Measurements from ENCODE around the gene VPS37D.
"Not testable (repeated sequence)": the region's sequence is repeated elsewhere in the genome, so short reads cannot be mapped to it uniquely, and the experiment has no call there.

Gene VPS37D

GRCh38 chr7:73703225-73703624, 35.6 kb downstream of the VPS37D start:
- Mint-ChIP-seq H3K9me3 (no peaks in the 10 kb centered on the region), H3K27ac (no peak overlapping the region), H3K4me3 (no peak overlapping the region), H3K36me3 (ENCODE audit: low read depth) (peaks cover 21% of the 10 kb centered on the region), H3K27me3 (ENCODE audit: low read depth) (no peaks in the 10 kb centered on the region), H3K4me1 (ENCODE audit: low read depth) (peaks cover 4% of the 10 kb centered on the region)

DNA sequence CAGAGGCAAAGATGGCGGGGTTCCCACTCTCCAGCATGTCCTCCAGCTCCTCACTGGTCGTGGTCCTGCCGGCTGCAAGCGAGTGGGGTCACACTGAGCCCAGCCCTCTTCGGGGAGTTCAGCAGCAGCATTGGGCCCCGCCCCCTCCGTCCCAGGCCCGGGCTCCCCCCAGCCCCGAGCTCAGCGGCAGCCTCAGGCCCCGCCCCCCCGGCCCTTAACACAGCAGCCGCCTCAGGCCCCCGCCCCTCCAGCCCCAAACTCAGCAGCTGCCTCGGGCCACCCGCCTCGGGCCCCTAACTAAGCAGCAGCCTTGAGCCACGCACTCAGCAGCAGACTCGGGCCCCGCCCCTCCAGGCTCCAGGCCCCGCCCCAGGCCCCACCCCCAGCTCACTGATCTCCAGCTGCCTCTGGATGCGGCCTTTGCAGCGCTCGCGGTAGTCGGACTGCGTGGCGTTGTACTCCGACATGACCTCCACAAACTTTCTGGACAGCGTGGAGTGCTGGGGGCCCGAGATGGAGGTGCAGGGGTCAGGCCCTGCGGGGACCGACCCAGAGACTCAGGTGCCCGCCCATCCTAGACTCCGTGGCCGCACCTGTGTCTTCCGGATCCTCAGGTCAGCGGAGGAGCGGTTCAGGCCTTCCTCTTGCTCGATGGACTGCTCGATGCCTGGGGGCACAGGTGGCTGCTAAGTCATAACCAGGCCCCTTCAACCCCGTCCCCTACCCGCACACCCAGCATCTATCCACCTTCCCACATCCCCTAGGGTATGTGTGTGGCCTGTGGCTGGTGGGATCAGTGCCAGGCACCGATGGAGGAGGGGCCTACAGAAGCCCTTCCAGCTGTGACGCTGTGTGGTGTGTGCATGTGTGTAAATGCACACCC, 36.4 kb downstream of the VPS37D start:
- Mint-ChIP-seq H3K4me3 (no peak overlapping the region), H3K36me3 (ENCODE audit: low read depth) (peaks cover 17% of the 10 kb centered on the region), H3K4me1 (ENCODE audit: low read depth) (peaks cover 4% of the 10 kb centered on the region), H3K27me3 (ENCODE audit: low read depth) (no peaks in the 10 kb centered on the region), H3K9me3 (no peaks in the 10 kb centered on the region), H3K27ac (no peak overlapping the region)

DNA sequence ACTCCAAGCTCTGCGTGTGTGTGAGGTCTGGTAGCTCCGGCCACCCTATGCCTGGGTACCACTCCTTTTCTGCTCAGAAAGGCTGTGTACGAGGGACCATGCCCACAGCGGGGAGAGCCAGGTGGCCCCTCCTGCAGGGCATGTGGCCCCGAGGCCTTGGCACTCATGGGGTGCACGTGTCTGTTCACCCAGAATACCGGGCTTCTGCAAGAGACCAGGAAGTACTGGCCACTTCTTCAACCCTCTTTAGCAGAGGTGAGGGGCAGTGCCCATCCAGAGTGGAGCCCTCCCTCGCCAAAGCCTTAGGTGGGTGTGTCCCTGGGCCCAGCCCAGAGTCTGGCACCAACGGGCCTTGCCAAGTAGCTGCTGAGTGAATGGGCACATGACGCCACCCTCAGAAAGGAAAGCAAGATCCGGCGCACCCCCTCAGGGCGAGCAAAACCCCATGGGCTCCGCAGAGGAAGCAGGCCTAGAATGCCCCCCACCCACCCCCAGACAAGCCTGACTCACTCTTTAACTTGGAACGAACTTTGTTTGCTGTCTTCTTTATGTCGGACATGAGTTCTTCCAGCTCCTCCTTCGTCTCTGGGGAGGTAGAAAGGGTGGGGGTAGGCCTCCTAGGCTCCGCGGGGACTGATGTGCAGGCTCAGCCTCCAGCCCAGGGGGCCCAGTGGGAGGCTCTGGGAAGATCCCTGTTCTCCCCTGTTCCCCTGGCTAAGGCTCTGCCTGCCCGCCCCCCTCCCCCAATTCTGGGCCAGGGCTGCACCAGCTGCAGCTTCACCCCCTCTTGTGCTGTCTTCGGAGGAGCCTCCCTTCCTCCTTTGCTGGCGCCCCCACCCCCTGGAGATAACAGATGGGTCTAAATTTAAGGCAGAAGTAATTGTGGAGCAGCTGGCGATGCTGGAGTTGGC, 37.3 kb downstream of the VPS37D start:
- H3K4me3 Mint-ChIP-seq = no peak overlapping the region
- no peaks in the 10 kb centered on the region for H3K9me3 Mint-ChIP-seq
- peaks cover 4% of the 10 kb centered on the region for H3K4me1 Mint-ChIP-seq (ENCODE audit: low read depth)
- peaks cover 17% of the 10 kb centered on the region for H3K36me3 Mint-ChIP-seq (ENCODE audit: low read depth)
- H3K27me3 Mint-ChIP-seq (ENCODE audit: low read depth) = no peaks in the 10 kb centered on the region
- H3K27ac Mint-ChIP-seq = no peak overlapping the region

DNA sequence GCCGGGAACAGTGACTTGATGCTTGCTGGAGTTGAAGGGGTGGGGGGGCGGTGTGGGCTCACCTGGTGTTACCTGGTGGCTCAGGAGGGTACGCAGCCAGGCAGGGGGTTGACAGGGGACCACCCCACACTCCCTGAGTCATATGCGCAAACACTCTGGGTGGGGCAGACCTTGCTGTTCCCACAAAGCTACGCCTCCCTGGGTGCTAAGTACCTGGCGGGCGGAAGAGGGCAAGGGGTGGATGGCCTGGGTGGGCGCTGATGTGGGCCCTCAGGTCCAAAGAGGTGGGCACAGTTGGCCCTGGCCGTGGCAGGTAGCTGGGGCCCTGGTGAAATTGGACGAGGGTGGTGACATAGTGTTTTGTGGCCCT, 37.9 kb downstream of the VPS37D start:
- Mint-ChIP-seq H3K27ac (no peak overlapping the region), H3K27me3 (ENCODE audit: low read depth) (no peaks in the 10 kb centered on the region), H3K4me3 (no peak overlapping the region), H3K36me3 (ENCODE audit: low read depth) (peaks cover 17% of the 10 kb centered on the region), H3K9me3 (no peaks in the 10 kb centered on the region), H3K4me1 (ENCODE audit: low read depth) (peaks cover 4% of the 10 kb centered on the region)

DNA sequence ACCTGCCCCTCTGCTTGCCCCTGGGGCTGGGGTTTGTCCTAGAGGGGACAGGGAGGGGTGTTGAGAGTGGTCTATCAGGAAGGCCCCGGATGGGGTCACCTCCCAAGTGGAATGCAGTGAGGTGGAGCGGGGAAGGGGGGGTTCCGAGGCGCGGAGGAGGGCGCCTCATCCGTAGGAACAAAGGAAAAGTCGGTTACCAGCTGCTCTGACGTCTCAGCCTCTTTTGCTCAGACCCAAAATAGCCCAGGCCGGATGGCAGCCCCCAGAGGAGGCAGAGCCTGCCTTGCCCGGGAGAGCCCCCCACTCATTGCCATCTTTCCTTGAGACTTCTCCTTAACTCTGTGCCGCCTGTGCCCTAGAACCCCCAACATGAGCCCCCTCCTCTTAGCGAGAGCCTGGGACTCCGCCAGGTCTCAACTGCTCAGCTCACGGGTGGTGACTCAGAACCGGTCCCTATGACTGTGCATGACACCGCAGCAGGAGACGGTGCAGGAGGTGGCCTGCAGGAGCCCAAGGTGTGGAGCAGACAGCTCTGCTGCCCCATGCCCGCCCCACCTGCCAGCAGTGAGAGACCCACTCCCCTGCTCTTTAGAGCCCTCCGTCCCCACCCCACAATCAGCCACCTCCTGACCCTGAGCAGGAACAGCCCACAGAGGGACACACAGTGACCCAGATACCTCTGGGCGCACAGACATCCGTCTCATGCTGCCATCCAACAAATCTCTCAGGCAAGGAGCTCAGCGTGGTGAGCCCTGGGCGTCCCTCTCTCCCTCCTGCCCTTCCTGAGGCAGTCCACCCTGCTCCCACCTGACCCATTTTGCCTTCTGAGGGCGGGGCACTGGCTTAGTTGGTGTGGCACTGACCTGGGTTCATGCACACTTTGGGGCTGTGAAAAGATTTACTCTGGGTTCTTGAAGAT, 38.8 kb downstream of the VPS37D start:
- Mint-ChIP-seq H3K9me3 (no peaks in the 10 kb centered on the region), H3K27ac (no peak overlapping the region), H3K36me3 (ENCODE audit: low read depth) (peaks cover 17% of the 10 kb centered on the region), H3K4me3 (no peak overlapping the region), H3K27me3 (ENCODE audit: low read depth) (no peaks in the 10 kb centered on the region), H3K4me1 (ENCODE audit: low read depth) (peaks cover 4% of the 10 kb centered on the region)

DNA sequence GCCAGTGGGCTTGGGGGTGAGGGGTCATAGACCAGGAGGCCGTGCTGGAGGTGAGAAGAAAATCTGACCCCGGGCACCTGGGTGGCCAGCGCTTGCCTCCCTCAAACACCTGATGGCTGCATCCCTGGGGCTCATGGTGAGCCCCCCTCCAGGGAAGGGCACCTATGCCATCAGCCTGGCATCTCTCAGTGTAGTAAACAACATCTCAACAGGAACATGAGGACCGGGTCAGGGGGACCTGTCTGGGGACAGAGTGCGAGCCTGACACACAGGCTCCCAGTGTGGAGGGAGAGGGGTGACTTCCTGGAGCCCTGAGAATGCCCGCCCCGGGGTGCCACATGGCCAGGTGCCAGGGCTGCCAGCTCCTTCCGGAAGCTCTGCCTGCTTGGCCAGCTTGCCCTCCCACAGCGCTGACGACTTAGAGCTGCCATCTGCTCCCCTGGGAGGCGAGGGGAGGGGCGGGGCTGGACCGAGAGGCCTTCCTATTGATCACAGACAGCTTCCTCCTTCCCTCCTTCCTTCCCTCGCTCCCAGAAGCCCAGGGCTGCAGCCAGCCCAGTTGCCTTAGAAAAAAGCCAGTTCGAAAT, 39.5 kb downstream of the VPS37D start:
- Mint-ChIP-seq H3K9me3 (no peaks in the 10 kb centered on the region), H3K27me3 (ENCODE audit: low read depth) (no peaks in the 10 kb centered on the region), H3K4me3 (no peak overlapping the region), H3K36me3 (ENCODE audit: low read depth) (peaks cover 9% of the 10 kb centered on the region), H3K4me1 (ENCODE audit: low read depth) (peaks cover 4% of the 10 kb centered on the region), H3K27ac (no peak overlapping the region)

- Mint-ChIP-seq H3K9me3 (no peaks in the 10 kb centered on the region), H3K4me3 (no peak overlapping the region), H3K27me3 (ENCODE audit: low read depth) (peaks cover 4% of the 10 kb centered on the region), H3K4me1 (ENCODE audit: low read depth) (peaks cover 8% of the 10 kb centered on the region), H3K27ac (no peak overlapping the region), H3K36me3 (ENCODE audit: low read depth) (peaks cover 6% of the 10 kb centered on the region)
Measured at GRCh38 chr7:73708961-73709549, 41.4 kb downstream of the VPS37D start.

DNA sequence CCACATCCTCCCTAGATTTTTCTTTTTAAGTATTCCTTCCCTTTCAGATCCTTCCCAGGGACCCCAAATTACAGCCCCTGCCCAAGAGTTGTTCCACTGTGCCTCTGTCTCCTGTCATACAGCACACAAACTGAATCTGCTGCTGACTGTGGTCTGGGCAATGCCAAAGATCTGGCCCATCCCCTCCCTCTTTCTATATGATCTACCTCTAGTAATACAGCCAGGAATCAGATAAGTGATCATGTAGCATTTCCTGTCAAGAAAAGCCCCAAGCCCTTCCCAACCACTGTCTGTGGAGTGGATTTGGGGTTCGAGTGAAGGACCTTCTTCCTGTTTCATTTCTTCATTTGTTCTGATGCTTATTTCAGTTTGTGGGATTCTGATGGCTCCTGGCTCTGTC, 45.1 kb downstream of the VPS37D start:
- Mint-ChIP-seq H3K9me3 (no peaks in the 10 kb centered on the region), H3K27ac (no peak overlapping the region), H3K4me1 (ENCODE audit: low read depth) (peaks cover 22% of the 10 kb centered on the region)

DNA sequence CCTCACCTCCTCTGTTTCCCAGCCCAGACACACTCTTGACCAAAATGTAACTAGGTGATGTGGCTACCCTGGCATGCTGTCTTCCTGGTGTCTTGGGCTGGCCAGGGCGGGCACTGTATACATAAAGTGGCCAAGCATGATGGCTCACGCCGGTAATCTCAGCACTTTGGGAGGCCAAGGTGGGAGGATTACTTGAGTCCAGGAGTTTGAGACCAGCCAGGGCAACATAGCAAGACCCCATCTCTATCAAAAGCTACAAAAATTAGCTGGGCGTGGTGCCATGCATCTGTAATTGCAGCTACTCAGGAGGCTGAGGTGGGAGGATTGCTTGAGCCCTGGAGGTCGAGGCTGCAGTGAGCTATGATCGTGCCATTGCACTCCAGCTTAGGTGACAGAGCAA, 45.7 kb downstream of the VPS37D start:
- peaks cover 28% of the 10 kb centered on the region for H3K4me1 Mint-ChIP-seq (ENCODE audit: low read depth)
- not testable (repeated sequence) for H3K4me3 Mint-ChIP-seq; H3K27me3 Mint-ChIP-seq (ENCODE audit: low read depth); H3K9me3 Mint-ChIP-seq; H3K36me3 Mint-ChIP-seq (ENCODE audit: low read depth); H3K27ac Mint-ChIP-seq

More for the DNA sequence above, 45.1 kb downstream of the VPS37D start:
- H3K4me3 Mint-ChIP-seq = no peak overlapping the region
- H3K27me3 Mint-ChIP-seq (ENCODE audit: low read depth) = peaks cover 6% of the 10 kb centered on the region
- peaks cover 5% of the 10 kb centered on the region for H3K36me3 Mint-ChIP-seq (ENCODE audit: low read depth)

GRCh38 chr7:73715648-73716317, 48.2 kb downstream of the VPS37D start:
- Mint-ChIP-seq H3K4me3 (peak overlapping the region; percentile 28), H3K27ac (no peak overlapping the region), H3K9me3 (no peaks in the 10 kb centered on the region), H3K36me3 (ENCODE audit: low read depth) (peaks cover 3% of the 10 kb centered on the region), H3K4me1 (ENCODE audit: low read depth) (peaks cover 32% of the 10 kb centered on the region), H3K27me3 (ENCODE audit: low read depth) (peaks cover 16% of the 10 kb centered on the region)

GRCh38 chr7:73716318-73716890, 48.8 kb downstream of the VPS37D start:
- no peak overlapping the region for H3K27ac Mint-ChIP-seq

DNA sequence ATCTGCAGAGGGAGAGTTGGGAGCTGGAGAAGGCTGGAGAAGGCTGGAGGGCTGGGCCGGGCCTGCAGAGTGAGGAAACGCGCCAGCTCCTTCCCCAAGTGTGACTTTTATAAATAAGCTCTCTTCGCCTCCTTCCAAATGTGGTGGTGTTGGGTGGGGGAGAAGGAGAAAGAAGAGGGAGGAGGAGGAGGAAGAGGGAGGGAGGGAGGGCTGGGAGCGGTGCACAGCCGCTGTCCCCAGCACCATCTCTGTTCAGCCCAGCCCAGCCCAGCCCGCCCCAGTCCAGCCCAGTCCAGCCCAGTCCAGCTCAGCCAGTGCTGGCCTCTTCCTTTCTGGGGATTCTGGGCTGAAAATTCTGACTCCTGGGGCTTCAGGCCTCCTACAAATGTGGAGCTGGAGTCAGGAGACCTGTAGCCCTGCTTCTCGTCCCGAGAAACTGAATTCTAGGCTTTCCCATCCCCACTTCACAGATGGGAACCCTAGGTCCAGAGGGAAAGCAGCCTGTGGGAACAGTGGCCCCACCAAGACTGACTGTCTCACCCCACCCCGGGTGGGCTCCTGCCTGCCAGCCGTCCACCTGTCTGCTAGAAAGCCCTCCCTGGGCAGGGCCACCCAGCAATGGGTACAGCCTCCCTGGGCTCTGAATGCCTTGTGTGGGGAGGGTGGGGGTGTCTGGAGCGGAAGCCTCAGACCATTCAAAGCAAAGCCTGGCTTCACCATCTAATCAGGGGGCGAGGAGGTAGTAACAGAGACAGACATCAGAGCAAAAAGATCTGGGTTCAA, 49.6 kb downstream of the VPS37D start:
- Mint-ChIP-seq H3K4me1 (ENCODE audit: low read depth) (peaks cover 32% of the 10 kb centered on the region), H3K27me3 (ENCODE audit: low read depth) (peaks cover 23% of the 10 kb centered on the region), H3K4me3 (peak overlapping the region; percentile 92), H3K27ac (peak overlapping the region; percentile 84), H3K9me3 (no peaks in the 10 kb centered on the region), H3K36me3 (ENCODE audit: low read depth) (peaks cover 3% of the 10 kb centered on the region)

More at GRCh38 chr7:73716318-73716890, 48.8 kb downstream of the VPS37D start:
- Mint-ChIP-seq H3K27me3 (ENCODE audit: low read depth) (peaks cover 21% of the 10 kb centered on the region), H3K9me3 (no peaks in the 10 kb centered on the region), H3K4me3 (no peak overlapping the region), H3K36me3 (ENCODE audit: low read depth) (peaks cover 3% of the 10 kb centered on the region), H3K4me1 (ENCODE audit: low read depth) (peaks cover 32% of the 10 kb centered on the region)

Measured in T-helper 1 cell treated with Interleukin-12 subunit alpha and Interleukin-12 subunit beta and Interleukin-4 antibody, amounts not matched to agents 30 μg/mL and 1 μg/mL, for 36 hours (primary cell).